HG02840 (cell line): ENCODE data around the gene INSL6.
"Not testable (repeated sequence)": the region's sequence is repeated elsewhere in the genome, so short reads cannot be mapped to it uniquely, and the experiment has no call there.

ENCODE experiments used
- ATAC-seq: cut with Tn5 transposase; IDR thresholded peaks from one replicate; pipeline ENCODE4 v1.9.1; 2021; ENCODE audit warnings: mild to moderate bottlenecking, moderate library complexity, moderate number of reproducible peaks; ENCODE audit not compliant: unreplicated experiment, low FRiP score

INSL6 gene, protein sequence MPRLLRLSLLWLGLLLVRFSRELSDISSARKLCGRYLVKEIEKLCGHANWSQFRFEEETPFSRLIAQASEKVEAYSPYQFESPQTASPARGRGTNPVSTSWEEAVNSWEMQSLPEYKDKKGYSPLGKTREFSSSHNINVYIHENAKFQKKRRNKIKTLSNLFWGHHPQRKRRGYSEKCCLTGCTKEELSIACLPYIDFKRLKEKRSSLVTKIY

GRCh38 chr9:5185220-5185840 lies at the start of gene INSL6:
TSS of gene INSL6 (minus strand) at chr9:5185639. CDS start at chr9:5185602, 37 bp downstream.
- ATAC-seq, result no peak

DNA sequence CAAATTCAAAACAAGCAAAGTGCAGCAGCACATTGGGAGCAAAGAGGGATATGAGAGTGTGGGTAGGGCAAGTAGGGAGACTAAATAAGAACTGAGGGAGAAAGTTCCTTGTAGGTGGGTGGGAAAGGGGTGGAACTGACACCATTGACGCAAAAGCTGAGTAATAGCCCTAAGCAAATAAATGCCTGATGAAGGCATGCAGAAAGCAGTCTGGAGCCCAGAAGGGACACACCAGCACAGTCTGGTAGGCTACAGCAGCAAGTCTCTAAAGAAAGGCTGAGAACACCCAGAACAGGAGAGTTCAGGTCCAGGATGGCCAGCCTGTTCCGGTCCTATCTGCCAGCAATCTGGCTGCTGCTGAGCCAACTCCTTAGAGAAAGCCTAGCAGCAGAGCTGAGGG lies 45.8 kb upstream of the INSL6 start, which contains the start of gene INSL4:
Gene INSL4 (plus strand): TSS at position 208 of the 400 bp plus-strand sequence. CDS start 105 bp downstream, at position 313.
- no peak for ATAC-seq

GRCh38 chr9:5230554-5230953 lies 45.1 kb upstream of the INSL6 start:
- ATAC-seq, result no peak

DNA sequence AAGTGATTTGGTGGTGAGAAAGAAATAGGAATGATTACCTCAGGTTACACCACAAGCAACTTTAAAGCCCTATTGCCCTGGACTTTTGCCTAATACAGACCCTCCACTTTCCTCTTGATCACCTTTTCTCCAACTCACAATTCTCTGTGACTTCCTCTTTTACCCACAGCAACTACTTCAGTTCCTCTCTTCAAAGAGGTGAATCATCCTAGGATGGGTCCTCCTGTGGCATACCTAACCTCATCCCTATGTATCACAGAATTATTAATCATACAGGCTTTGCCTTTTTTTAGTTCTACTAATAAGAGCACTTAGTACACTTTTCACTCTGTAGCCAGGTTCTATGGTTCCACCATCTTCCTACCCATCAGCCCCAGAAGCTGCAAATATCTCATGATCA lies 19.6 kb upstream of the INSL6 start:
- no peak for ATAC-seq

DNA sequence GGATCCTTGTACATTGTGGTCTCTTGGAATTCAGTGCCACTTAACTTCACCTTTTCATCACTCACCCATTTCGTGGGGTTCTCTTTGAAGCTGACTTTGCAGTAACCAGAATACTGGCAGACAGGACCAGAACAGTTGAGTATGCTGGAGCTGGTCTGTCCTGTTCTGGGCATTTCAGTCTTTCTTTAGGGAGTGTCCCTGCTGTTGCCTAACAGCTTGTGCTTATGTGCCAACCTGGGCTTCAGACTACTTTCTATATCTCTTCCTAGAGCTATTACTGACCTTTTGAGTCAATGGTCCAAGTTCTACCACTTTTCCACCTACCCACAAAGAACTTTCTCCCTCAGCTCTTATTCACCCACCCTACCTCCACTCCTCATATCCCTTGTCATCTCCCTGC lies 10.0 kb upstream of the INSL6 start:
- no peak for ATAC-seq

- ATAC-seq, result no peak
Measured at GRCh38 chr9:5193345-5193744, 7.9 kb upstream of the INSL6 start.

DNA sequence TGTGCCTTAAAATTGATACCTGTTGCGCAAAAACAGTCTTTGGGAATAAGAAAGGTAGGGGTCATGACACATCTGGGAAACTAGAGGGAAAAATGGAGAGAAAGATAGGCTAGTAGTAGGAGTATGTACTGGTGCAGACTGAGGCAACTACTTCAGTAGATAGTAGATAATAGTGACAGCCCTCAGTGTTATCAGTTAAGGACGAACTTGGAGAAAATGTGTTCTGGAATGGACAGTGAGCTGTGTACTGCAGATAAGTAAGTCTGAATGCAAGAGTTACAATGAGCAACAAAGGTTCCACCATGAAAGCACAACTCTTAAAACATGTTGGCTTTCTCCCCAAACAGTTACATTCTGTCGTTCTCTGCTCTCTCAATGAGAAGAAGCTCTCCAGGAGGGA lies 6.5 kb upstream of the INSL6 start:
- no peak for ATAC-seq

DNA sequence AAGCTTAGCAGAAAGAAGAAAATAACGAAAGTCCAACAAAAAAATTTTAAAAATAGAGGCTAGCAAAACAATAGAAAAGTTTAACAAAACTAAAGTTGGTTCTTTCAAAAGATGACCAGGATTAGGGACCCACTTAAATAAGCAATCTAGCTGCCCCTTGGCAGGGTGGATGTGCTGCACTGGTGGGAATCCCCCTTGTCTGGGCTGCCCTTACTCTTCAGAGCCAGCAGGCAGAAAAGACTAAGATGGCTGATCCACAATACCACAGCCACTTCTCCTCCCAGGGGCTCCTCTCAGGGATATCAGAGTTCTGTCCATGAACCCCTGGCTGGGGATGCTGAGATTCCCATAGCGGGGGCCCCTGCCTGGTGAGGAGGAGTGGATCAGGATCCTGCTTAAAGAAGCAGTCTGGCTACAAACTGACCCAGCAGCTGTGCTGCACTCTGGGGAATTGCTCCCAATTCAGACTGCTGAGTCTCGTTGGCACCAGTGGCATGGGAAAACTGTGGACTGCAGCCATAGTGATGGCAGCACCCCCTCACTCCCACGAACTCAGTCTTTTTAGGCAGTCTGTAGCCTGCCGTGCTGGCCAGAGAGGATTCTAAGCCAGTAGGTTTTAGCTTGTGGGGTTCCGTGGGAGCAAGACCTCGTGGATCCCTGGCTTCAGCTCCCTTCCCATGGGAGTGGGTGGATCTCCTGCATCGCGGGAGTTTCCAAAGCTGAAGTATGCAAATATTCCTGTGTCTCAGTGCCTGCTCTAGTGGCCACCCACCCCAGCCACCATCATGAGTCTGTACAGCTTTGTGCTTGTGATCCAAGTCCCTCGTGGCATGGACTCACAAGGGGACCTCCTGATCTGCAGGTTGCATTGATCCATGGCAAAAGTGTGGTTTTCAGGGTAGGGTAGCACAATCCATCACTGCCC lies 2.9 kb upstream of the INSL6 start:
- no peak for ATAC-seq

DNA sequence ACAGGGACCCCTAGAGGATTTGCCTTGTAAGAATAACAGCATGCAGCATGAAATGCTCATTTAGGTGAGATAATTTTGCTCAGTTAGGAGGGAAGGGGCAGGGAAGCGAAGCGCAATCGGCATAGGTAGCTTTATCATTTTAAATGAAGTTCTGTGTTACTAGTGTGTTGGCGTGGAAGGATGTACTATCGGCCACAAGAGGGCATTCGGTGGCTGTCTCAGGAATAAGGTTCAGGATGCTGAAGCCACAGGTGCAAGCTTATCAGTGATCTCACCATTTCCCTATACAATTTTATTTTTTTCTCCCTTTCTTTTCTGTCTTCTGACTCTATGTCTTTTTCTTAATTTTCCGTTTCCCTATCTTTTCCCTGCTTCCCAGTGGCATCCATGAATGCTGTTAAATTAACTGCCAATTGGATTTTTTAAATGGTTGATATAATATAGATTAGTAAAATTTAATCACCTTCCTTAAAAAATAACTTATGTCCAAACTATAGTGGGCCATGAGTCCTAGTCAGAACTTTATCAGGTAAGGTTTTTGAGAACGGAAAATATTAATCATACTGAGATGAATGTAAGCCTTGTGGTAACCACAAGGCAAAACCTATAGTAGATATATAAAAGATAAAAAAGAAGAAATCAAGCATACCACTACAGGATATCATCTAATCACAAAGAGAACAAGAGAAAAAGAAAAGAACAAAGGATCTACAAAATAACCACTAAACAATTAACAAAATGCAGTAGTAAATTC lies 1.2 kb upstream of the INSL6 start:
- ATAC-seq, result no peak

- ATAC-seq, result no peak
Measured at GRCh38 chr9:5184776-5185175, 663 bp downstream of the INSL6 start.

- ATAC-seq, result not testable (repeated sequence)
Measured at GRCh38 chr9:5180631-5181030, 4.8 kb downstream of the INSL6 start.

DNA sequence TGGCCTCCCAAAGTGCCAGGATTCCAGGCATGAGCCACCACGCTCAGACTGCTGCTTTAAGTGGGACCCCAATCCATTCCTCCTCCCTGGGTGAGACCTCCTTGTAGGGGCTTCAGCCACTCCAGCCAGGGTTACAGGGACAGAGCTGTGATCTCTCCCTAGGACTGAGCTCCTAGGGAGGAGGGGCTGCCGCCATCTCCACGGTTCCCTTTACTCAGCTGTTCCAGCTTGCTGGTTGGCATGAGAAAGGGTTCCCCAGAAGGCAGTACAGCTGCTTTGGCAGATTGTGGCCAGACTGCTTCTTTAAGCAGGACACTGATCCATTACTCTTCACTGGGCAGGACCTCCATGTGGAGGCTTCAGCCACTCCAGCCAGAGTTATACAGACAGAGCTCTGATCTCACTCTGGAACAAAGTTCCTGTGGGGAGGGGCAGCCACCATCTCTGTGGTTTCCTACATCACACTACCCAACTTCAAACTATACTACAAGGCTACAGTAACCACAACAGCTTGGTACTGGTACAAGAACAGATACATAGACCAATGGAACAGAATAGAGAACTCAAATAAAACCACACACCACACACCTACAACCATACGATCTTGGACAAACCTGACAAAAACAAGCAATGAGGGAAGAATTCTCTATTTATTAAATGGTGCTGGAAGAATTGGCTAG lies 7.2 kb downstream of the INSL6 start:
- no peak for ATAC-seq

GRCh38 chr9:5146241-5146640 lies 39.2 kb downstream of the INSL6 start:
- ATAC-seq, result no peak

DNA sequence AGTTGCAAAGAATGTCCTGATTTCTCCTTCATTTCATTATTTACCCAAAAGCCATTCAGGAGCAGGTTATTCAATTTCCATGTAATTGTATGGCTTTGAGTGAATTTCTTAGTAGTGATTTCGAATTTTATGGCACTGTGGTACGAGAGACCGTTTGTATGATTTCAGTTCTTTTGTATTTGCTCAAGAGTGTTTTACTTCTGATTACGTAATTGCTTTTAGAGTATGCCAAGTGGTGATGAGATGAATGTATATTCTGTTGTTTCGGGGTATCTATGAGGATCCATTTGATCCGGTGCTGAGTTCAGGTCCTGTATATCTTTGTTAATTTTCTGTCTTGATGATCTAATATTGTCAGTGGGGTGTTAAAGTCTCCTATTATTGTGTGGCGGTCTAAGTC lies 41.2 kb downstream of the INSL6 start:
- ATAC-seq, result no peak

GRCh38 chr9:5140151-5140550 lies 45.3 kb downstream of the INSL6 start:
- ATAC-seq, result no peak

DNA sequence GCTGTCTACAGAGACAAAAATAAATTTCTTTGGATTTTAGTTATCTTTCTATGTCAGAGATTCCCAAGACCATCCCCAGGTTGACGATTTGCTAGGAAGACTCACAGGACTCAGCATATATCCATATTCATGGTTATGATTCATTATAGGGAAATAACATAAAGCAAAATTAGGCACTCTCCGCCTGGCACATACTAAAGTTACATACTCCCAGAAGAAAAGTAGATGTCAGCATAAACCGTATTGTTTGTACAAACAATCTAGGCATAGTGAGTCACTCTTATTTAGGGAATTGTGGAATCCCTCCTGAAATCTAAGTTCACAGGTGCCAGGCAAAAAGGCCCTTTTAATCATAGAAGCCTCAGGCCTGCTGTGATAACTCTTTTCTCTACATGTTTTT lies 62.9 kb downstream of the INSL6 start:
- no peak for ATAC-seq

DNA sequence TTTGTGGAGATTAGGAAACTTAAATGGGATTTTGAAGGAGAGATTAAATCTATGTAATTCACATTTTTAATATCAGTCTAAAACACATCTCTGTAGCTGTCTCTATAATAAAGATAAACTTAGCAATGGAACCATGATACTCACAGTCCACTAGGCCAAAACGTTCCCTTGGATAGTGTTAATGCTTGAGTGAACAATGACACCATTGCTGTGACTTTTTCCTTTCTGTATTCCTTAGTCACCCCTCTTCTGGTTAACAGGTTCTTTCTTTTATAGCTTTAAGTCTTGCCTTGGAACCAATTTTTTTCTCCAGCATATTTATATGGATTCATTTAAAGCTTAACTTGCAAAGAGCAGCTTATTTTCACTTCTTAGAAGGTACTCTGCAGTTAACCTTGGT lies 63.3 kb downstream of the INSL6 start:
- ATAC-seq, result no peak

DNA sequence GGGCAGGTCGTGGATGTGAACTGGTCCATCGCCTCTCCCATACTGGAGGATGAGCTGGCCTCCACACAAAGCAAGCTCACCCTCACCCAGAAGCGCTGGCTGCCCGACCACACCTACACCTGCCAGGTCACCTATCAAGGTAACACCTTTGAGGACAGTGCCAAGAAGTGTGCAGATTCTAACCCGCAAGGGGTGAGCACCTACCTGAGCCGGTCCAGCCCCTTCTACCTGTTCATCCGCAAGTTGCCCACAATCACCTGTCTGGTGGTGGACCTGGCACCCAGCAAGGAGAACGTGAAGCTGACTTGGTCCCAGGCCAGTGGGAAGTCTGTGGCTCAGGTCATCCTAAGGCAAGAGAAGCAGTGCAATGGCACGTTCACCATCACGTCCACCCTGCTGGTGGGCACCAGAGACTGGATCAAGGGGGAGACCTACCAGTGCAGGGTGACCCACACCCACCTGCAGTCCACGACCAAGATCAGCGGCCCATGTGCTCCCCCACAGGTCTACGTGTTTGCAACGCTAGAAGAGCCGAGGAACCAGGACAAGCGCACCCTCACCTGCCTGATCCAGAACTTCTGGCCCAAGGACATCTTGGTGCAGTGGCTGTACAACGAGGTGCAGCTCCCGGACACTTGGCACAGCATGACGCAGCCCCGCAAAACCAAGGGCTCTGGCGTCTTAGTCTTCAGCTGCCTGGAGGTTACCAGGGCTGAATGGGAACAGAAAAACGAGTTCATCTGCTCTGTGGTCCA lies 71.3 kb downstream of the INSL6 start:
- no peak for ATAC-seq
